ENCODE measurements around the gene BNIP2.
A peak's percentile ranks its signal among the peaks of the same experiment; 100 is the strongest.
"Not testable (repeated sequence)": the region's sequence is repeated elsewhere in the genome, so short reads cannot be mapped to it uniquely, and the experiment has no call there.

BNIP2 gene

DNA sequence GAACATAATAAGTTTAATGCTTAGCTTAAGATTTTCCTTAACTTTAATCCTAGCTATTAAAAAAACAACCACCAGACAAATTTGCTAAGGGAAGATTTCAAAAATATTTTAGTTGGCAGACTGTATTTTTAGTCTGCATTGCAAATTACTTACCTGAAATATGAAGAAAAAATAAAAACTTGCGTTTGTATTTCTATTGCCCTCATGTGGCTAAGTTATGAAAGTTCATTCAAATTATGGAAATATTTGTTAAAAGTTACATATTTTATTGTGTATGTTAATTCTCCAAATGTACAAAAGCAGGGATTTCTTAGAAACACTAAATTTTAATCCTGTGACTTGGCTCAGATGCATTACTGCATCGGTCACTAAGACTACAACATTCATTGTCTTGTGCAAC lies 46.8 kb downstream of the BNIP2 start:
- Histone ChIP-seq H3K27me3 (replicated peaks; ENCODE audit: insufficient read depth, low read length) (no peaks in the 10 kb centered on the region), H3K36me3 (replicated peaks; ENCODE audit: insufficient read depth, low read length) (peaks cover 2% of the 10 kb centered on the region; the same call in 1 of the 2 replicates), H3K9me2 (replicated peaks; ENCODE audit: insufficient read depth, low read length) (no peaks in the 10 kb centered on the region), H3K9ac (ENCODE audit: low read length) (no peak overlapping the region), H2AFZ (ENCODE audit: low read length) (no peak overlapping the region), H3K4me3 (ENCODE audit: low read length) (no peak overlapping the region), H3K9me3 (replicated peaks; ENCODE audit: insufficient read depth, low read length) (no peaks in the 10 kb centered on the region), H3F3A (ENCODE audit: insufficient read depth, low read length) (no peaks in the 10 kb centered on the region), H4K20me1 (ENCODE audit: insufficient read depth, low read length) (no peaks in the 10 kb centered on the region), H3K27ac (ENCODE audit: low read length) (no peak overlapping the region), H3K79me2 (ENCODE audit: low read length) (peaks cover 6% of the 10 kb centered on the region; the same call in 1 of the 2 replicates), H3K4me2 (ENCODE audit: low read depth, low read length) (no peak overlapping the region), H3K4me1 (ENCODE audit: low read length) (no peaks in the 10 kb centered on the region)
- TF ChIP-seq EZH2 (optimal IDR thresholded peaks at IDR 0.05; ENCODE audit: low read depth, low read length) = no peak
- TF ChIP-seq CTCF (IDR thresholded peaks at IDR 0.05; ENCODE audit: low read length) = peak; percentile 20; the same call in 1 of the 2 replicates
- TF ChIP-seq EZH2phosphoT487 (IDR thresholded peaks at IDR 0.05; ENCODE audit: low read length) = no peak
- no peak for DNase-seq

GRCh38 chr15:59637507-59637906 lies 51.6 kb downstream of the BNIP2 start:
- H3K79me2 ChIP-seq (ENCODE audit: low read length); H3K4me2 ChIP-seq (ENCODE audit: low read depth, low read length); H2AFZ ChIP-seq (ENCODE audit: low read length); H3K9me2 ChIP-seq (replicated peaks; ENCODE audit: insufficient read depth, low read length); DNase-seq; H3K4me1 ChIP-seq (ENCODE audit: low read length); H3K4me3 ChIP-seq (ENCODE audit: low read length); H3K36me3 ChIP-seq (replicated peaks; ENCODE audit: insufficient read depth, low read length); H4K20me1 ChIP-seq (ENCODE audit: insufficient read depth, low read length); H3K9ac ChIP-seq (ENCODE audit: low read length); H3K9me3 ChIP-seq (replicated peaks; ENCODE audit: insufficient read depth, low read length); H3K27me3 ChIP-seq (replicated peaks; ENCODE audit: insufficient read depth, low read length); H3F3A ChIP-seq (ENCODE audit: insufficient read depth, low read length); H3K27ac ChIP-seq (ENCODE audit: low read length): not testable (repeated sequence)
- peak; percentile 7; the same call in 1 of the 2 replicates for TF ChIP-seq CTCF (IDR thresholded peaks at IDR 0.05; ENCODE audit: low read length)

GRCh38 chr15:59636184-59636583 lies 52.9 kb downstream of the BNIP2 start:
- Histone ChIP-seq H3K27ac (ENCODE audit: low read length) (no peak overlapping the region), H3F3A (ENCODE audit: insufficient read depth, low read length) (no peaks in the 10 kb centered on the region), H4K20me1 (ENCODE audit: insufficient read depth, low read length) (no peaks in the 10 kb centered on the region), H3K9ac (ENCODE audit: low read length) (no peak overlapping the region), H3K9me3 (replicated peaks; ENCODE audit: insufficient read depth, low read length) (no peaks in the 10 kb centered on the region), H2AFZ (ENCODE audit: low read length) (no peak overlapping the region), H3K4me2 (ENCODE audit: low read depth, low read length) (no peak overlapping the region), H3K4me1 (ENCODE audit: low read length) (no peaks in the 10 kb centered on the region), H3K27me3 (replicated peaks; ENCODE audit: insufficient read depth, low read length) (no peaks in the 10 kb centered on the region), H3K36me3 (replicated peaks; ENCODE audit: insufficient read depth, low read length) (no peaks in the 10 kb centered on the region), H3K79me2 (ENCODE audit: low read length) (no peaks in the 10 kb centered on the region), H3K4me3 (ENCODE audit: low read length) (no peak overlapping the region), H3K9me2 (replicated peaks; ENCODE audit: insufficient read depth, low read length) (no peaks in the 10 kb centered on the region)
- DNase-seq = no peak
- TF ChIP-seq CTCF (IDR thresholded peaks at IDR 0.05; ENCODE audit: low read length) = no peak
- TF ChIP-seq EZH2 (optimal IDR thresholded peaks at IDR 0.05; ENCODE audit: low read depth, low read length) = no peak
- TF ChIP-seq EZH2phosphoT487 (IDR thresholded peaks at IDR 0.05; ENCODE audit: low read length) = no peak
